Activated CD4-positive, alpha-beta T cell treated with anti-CD3 and anti-CD28 coated beads, Interleukin-10, Interleukin-2, amounts not matched to agents 100 ng/mL and 50 ng/mL, durations not matched to agents 16 hours and 8 hours (primary cell): ENCODE data around the gene VPS16.
A peak's percentile ranks its signal among the peaks of the same experiment; 100 is the strongest.

Experiments
- DNase-seq: peaks from one replicate; pipeline ENCODE4 v3.0.0-alpha.2; 2020

Gene VPS16

DNA sequence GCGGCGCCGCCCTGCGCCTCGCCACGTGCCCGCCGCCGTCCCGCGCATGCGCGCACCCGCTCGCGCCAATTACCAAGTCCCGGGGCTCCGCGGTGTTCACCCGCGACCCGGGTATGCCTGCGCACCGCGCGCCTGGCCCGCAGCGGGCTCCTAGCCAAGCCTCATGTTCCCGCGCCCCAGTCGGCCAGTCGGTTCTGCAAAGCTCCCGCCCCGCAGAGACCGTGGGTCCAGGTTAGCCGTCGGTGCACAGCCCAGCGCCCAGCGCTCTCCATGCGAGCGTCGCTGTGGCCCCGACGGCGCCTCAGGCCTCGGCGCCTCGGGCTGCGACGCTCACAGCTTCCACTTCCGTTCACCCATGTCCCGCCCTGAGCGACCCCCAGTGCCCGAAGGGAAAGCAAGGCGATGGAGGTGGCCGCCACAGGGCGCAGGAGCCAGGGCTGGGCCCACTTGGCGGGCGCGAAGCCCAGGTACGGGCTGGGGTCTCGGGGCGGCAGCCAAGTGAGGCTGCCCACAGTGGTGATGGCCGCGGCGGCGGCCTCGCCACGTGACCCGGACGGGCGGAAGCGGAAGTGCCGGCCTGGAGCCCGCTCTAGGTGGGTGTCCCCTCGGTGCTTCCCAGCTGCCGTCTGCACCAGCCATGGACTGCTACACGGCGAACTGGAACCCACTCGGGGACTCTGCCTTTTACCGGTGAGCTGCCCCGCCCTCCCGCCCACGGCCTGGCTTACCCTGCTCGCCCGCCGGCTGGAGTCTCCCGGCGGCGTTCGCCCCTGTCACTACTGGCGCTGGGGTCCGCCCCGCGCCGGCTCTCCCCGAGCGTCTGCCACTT lies at the start of gene VPS16, which contains the start of gene PCED1A:
VPS16 (plus strand) TSS at position 608 of the 829 bp plus-strand sequence; CDS start at position 638, 30 bp downstream.
PCED1A (minus strand) TSS at position 518 of the 829 bp plus-strand sequence. CDS start 743 bp downstream, outside the sequence.
- peak; percentile 93 for DNase-seq

DNA sequence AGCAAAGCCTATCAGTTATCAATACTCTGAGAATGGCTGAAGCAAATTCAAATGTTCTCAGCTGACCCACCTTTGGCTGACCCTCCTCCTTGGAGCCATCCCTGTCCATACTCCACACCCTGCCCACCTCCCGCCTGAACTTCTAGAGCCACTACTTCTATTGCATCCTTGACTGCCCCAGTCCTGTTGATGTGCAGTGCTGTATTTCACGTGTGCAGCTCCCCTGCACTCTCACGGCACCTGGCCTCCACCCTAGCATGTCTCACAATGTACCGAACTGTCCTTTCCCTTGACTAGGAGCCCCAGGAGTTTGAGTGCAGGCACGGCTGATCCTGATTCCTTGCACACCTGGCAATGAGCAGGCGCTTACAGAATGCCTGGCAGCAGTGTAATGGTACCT lies 47.1 kb upstream of the VPS16 start:
- no peak for DNase-seq

DNA sequence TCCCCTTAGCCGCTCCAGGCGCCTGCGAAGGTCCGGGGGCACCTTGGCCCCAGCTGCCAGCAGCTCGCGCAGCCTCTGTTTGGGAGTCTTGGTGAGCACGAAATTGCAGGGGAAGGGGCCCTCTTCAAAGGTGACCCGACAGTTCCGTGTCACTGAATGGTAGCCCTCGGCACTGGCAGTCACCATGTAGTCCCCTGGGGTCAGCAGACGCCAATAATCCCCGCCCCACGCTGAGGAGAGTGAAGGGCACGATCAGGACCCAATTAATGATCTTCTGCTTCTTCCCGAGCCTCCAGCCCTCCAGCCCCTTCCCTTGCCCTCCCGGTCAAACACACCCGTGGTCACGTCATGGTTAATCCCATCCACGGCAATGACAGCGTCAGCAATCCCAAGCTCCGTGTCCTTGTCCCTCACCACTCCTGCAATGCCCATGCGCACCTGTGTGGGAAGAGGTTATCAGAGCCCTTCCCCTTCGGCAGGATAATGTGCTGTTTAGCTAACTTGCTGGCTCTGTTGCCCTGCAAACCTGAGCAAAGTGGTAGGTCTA lies 46.3 kb upstream of the VPS16 start:
- DNase-seq: no peak

DNA sequence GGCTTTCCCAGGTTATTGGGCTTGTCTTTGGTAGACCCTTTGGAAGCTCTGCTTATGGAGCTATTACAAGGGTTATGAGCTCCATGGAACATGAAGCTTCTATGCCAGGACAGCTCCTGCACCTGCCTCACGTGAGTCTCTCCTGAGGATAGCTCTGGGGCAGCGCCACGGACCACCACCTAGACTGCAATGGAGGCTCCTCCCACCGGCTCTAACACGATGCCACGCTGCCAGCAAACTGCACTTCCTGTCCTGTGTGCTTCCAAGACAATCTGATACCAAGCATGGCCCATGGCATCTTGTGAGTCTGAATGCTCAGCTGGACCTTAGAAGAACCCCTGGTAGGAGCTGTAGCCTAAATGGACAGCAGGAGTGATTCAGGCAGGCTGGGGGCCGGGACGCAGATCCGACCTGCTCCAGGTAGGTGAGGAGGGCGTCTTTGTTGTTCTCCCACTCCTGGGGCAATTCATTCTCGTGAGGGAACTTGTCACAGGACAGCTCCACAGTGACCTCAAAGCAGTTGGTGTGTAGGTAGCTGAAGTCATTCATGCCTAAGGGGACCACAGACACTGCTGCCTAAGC lies 45.6 kb upstream of the VPS16 start:
- no peak for DNase-seq

DNA sequence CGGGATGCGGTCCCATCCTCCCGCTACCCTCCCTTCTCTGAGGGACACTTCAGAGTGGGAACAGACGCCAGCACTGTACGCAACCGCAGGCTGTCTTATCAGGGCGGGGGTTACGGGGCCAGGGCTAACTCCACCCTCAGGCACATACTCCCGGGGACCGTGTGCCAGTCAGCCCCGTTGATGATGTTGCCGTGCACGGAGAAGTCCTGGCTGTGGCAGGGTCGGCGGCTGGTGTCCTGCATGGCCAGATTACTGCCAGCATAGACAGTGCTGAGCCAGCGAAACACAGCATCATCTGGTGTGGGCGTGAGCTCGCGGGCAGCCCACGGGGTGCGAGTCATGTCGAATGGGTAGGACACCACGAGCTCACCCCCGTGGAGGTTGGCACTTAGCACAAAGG lies 45.1 kb upstream of the VPS16 start:
- DNase-seq: no peak

DNA sequence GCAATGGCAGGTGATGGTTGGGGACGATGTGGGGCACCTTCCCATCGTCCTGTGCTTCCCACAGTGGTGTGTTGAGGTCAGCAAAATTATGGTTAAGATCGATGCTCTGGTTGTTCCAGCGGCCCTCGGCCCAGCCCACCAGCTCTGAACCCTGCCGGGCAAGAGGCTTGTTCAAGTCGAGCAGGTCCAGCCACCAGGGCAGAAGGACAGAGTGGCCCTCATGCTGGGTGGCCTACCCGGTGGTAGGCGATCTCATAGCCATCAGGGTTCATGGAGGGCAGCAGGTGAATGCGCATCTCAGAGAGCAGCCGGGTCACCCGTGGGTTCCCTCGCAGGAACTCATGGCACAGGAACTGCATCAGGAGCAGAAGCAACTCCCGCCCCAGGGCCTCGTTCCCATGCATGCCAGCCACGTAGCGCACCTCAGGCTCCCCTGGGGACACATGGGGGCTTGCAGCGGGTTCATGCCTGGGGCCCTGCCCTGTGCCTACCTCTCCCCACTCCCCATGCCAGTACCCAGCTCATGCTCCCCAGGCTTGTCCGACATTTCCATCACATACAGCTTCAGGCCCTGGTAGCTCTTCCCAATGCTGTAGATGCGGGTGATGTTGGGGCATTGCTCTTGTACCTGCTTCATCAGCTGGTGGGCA lies 44.4 kb upstream of the VPS16 start:
- no peak for DNase-seq

DNA sequence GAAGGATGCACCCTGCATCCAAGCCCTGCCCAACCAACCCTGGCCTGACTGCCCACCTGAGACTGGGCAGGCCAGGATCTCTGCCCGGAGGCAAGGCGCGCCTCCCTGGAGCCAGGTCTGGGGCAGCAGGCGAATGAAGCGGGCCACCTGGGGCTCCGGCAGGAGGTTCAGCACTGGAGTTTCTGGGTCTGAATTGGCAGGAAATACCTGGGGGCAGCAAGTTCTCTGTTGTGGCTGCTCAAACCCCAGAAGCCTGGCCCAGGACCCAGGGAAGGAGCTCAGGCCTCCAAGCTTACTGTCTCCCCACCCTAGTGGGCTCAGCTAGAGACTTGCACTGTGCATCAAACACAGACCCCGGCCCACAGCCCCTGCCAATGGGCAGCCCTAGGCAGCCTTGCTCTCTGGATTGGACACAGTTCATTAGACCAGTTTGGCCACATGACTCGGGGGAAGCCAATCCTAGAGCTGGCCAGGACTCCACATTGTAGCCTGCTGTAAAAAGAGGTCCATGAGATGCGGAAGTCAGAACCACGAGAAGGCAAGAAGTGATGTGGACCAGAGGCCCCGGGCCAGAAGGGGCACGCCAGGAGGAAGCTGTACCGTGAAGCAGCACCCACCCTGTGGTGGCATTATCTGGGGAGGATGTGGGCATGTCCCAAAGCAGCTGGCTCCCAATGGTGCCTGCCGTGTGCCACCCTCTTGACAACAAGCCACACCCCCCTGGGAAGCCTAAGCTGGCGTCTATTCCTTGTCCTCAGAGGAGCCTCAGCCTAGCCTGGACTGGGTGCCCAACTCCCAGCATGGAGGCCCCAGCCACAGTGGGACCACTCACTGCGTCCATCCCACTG lies 43.2 kb upstream of the VPS16 start:
- no peak for DNase-seq

DNA sequence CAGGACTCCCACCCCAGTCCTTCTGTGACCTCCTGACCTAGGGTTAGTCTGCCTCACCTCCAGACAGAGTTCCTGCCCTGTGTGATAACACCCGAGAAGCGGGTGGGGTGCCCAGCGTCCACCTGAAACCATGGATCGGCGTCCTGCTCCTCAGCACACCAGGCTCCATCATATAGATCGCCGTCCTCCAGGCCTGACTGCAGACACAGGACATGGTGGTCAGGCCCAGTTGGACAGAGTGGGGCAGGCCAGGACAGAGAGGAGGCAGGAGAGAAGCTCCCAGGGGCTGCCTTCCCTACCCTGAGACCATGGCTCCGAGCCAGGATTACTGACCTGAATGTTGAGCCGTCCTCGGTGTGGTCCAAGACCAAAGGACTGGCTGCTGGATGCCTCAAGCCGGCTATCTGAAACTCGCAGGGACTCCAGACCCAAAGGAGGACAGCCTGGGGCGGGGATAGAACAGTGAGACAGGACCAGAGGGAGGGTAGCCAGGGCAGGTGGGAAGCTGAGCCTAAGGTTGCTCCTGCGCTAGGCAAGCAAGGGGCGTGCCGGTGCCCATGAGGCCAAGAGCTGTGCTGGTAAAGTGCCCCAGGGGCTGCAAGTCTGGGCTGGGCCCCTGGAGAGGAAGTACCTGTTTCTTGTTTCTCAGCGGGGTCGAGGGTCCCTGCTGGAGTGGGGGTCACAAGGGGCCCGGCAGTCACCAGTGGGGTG lies 42.3 kb upstream of the VPS16 start:
- no peak for DNase-seq

DNA sequence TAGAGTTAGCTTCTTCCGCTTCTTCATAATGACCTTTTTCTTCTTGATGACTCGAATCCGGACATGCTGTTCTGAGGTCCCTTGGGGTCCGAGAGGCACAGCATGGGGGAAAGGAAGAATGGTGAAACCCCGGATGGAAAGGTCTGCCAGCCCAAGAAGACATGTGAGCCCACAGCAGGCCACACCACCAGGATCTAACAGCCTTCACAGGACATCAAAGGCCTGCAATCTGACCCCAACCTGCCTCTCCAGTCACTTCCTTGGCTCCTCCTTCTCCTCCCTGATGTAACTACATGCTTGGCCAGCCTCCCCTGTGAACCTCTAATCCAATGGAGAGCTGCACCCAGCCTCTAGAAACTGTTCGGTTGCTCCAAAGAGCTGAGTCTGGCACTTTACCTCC lies 41.7 kb upstream of the VPS16 start:
- DNase-seq: no peak

DNA sequence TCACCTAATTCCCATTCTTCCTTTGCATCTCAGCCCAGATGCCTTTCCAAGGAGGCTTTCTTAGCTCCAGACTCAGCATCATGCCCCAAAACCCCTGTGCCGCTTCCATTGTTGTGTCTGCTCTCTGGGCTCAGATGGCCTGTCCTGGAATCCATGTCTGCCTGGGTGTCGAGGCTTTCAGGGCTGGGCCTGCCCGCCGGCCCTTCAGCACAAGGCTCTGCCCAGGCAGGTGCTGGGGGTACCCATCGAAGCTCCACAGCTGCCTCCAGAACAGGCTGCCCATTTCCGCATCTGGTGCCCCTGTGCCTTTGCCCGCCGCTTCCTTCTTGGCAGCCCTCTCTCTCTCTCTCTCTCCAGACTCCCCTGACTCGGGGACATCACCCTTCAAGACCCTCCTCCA lies 41.3 kb upstream of the VPS16 start:
- no peak for DNase-seq

DNA sequence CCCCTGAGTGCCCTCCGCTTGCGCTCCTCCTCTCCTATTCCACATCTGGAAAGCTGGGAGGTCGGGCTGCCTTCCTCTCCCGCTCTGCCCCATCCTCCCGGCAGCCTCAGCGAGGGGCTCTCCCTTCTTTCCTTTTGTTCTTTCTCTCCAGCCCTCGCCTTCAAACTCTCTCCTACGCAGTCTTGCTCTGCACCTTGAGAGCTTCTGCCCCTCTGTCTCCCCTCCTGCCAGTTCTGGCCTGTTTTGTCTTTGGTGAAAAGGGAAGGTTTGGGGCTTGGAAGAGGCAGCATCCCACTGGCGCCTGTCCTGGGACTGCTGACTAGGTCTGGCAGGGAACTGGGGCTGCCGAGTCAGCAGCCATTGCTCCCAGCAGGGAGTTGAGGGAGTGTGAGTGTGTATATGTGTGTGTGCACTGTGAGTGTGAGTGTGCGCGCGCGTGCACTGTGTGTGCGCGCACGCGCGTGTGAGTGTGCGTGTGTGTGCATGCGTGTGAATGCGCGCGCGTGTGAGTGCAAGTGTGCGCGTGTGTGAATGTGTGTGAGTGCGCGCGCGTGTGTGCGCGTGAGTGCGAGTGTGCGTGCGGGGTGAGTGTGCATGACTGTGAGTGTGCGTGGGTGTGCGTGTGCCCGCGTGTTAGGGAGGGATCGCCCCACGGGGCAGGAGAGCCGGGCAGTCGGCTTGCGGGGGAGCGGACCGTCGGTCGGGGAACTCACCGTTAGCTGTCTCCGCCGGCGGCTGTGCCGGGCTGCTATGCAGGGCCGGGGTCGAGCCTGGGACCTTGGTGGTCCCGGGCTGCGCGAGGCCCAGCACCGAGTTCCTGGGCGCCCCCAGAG lies 40.6 kb upstream of the VPS16 start:
- no peak for DNase-seq

DNA sequence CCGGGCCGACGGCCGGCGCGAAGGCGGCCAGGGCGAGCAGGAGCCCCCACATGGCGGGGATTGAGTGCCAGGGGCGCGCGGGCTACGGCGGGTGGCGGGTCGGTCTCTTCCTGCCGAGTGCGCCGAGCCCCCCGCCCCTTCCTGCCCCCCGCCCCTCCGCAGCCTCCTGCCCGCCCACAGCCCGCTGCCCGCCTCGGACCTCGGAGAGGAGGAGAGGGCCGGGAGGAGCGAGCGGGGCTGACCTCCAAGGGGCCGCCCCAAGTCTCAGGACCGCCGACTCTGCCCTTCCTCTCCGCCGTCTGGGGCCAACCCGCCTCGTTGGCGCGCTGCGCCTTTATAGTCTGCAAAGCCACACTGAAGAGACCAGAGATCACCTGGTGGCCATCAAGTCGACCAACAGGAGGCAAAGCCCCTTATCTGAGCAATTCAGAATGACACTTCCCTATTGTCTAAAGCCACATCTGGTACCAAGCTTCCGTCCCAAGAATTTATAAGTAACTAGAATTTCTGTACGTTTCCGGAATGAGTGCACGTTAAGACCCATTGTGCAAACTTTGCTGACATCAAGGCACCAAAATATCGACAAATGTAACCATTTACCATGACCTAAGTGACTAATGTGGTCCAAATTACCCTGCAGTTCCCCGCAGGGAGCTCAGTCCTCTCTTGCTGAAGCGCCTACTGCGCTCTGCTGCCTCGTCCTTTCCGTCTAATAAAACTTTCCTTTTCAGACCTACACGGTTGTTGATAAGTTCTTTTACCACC lies 39.8 kb upstream of the VPS16 start, which contains the start of gene CPXM1:
CPXM1 (minus strand) TSS at position 107 of the 765 bp plus-strand sequence; CDS start at position 52, 55 bp downstream.
- no peak for DNase-seq

DNA sequence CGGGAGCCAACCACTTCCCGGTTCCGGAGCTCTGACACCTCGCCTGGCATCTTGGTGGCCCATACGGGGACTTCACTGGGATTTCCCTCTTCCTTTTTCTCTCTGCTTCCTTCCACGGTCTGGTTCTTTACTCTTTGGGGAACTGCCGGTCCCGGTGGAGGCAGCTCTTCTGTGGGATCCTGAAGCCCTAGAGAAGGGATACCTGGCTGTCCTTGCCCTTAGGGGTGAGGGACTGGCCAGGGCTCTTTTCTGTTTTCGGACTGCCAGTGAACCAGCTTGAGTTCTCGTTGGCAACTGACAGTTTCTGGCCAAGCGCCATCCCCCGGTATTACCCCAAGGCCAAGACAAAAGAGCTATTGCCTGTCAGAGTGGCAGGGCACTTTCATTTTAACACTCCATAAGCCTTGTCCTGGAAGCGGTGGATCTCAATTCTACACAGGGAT lies 39.2 kb upstream of the VPS16 start:
- DNase-seq: no peak

DNA sequence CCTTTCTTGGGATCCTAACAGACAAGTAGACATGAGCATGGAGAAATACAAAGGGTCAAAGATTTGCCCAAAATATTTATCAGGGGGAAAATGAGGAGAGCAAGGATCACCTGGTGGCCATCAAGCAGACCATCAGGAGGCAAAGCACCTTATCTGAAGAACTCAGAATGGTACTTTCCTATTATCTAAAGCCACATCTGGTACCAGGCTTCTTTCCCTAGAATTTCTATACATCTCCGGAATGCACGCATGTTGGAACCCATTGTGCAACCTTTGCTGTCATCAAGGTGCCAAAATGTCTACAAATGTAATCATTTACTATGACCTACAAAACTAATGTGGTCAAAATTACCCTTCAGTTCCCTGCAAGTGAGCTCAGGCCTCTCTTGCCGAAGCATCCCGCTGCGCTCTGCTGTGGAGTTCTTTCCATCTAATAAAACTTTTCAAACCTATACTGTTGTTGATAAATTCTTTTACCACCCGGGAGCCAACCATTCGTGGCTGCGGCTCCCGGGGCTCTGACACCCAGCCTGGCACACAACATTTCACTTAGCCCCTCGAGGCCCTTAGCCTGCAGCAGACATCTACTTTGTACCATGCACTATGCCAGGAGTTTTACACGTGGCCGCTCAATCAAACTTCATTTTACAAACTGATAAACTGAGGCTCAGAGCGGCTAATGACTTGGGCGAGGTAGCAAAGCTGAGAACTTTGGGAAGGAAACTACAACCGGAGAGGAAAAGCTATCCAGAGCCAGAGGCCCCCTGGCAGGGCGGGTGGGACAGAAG lies 36.3 kb upstream of the VPS16 start:
- DNase-seq: no peak

DNA sequence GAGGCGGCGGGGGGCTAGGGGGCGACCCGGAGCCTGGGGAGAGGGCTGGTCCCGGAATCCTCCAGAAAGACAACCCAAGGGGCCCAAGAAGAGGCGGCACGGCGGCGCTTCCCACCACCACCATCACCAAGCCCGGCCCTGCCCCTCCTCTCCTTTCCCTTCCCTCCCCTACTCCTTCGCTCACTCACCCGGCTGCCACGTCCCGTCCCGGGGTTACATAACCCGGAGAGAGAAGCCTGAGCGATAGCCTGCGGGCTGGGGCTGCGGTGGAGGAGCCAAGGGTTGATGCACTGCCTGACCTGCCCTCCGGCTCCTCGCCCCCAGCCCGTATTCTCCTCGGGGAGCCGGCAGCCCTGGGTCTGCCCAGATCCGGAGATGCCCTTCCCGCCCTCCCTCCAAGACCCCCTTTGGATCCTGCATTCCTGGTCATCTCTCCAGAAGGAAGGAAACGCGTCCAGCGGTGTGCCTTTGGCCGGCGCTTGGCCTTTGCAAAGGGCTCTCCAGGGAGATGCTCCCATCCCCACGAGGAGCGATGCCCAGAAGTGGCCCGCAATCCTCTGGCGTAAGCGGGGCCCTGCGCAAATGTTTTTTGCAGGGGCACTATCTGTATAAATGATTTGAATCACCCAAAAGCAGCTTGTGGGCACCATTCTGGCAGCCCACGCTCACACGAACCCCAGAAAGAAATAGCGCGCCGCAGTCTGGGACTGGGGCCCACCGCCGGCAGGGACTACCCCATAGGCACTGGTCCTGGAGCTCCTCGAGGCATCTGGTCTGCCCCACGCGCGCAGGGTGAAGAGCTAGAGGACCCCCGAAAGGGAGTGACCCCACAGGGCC lies 35.5 kb upstream of the VPS16 start:
- no peak for DNase-seq

DNA sequence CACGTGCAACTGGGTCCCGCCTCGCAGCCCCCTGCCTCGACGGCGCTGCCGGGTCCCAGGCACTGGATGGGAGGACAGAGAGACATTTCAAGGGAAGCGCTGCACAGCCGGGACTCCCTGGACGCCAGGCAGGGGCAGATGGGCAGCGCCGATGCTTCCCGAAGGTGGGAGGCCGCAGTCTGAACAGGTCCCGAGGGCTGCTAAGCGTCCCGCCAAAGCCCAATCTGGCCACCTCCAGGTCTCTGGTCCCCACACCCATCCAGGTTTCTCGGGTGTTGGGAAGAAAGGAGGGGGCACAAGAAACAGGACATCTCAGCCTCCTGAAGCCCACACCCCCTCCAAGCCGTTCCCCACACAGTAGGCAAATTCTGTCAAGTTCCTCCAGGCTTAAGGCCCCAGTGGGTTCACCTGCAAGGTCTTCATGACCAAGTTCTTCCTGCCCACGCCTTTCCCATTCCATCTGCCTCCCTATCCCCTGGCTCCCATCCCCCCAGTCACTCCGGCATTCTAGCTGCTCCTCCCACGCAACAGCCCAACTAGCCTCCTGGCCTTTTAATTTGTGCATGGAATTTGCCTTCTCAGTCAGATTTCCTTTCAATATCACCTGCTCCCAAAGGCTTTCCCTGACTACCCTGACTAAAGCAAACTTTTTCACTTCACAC lies 34.7 kb upstream of the VPS16 start:
- no peak for DNase-seq

DNA sequence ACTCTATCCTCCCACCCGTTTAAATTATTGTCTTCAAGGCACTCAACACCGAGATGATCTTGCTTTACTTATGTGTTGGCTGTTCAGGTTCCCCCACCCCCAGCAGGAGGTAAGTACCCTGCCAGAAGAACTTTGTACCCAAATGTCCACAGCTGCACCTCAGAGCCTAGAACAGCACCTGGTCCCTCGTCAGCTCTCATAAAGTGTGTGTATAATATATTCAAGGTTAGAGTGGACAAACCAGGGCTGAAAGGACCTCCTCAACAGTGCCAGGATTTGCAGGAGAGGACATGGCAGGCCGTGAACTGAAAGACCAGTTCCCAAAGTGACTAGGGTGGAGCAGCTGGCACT lies 34.2 kb upstream of the VPS16 start:
- no peak for DNase-seq

DNA sequence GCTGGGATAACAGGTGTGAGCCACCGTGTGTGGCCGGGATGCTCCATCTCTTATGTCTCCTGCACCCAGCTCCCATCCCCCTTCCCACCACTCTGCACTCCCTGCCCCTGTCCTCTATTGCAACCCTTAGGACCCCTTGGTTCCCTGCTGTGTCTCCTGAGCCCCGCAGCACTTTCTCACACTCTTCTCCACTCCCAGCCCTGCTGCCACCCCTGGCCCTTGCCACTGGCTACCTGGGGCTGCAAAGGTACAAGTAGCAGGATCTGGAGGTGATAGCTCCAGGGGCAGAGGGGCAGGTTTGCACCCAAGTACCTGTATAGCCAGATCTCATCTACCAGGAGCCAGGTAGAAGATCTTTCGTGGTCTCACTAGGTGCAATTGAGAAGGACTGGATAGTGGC lies 33.5 kb upstream of the VPS16 start:
- DNase-seq: no peak
